HCT116 (cell line): Measurements from ENCODE around the gene ISYNA1. TPM values are rescaled to one million over a fixed set of nuclear protein-coding genes. Genes with fewer than 3 reads are reported as not detected.
A peak's percentile ranks its signal among the peaks of the same experiment; 100 is the strongest.

Experiments used
- ATAC-seq: fragments of 200-7000 bp; cut with Tn5 transposase; 2 replicates; pipeline ENCODE4 v1.9.1; 2020; ENCODE audit warnings: mild to moderate bottlenecking, moderate library complexity
- BruUV-seq: library from RNA; stranded (reverse); fragments of 400-500 nt; replicated peaks from 2 replicates; lab custom pipeline; 2021; lab: Mats Ljungman, UMichigan
- CTCF ChIA-PET: fragments of 300-600 bp; sonication (Branson Sonifier 250); formaldehyde crosslinking; loops from one replicate; lab custom pipeline; 2021; ENCODE audit warnings: antibody characterized with exemption; lab: Charles Lee
- POLR2A ChIA-PET: fragments of 300-600, 350-600 bp; sonication (Branson Sonifier 250); formaldehyde crosslinking; loops from one replicate; lab custom pipeline; 2021; ENCODE audit warnings: antibody characterized with exemption; lab: Charles Lee
- RAD21 ChIA-PET, 2 experiments: fragments of 300-600 bp; sonication (Branson Sonifier 250); formaldehyde crosslinking; loops; one replicate each; lab custom pipeline; 2023; ENCODE audit warnings: low total read pairs in 2 of 2; ENCODE audit not compliant: uncharacterized antibody in 2 of 2, unreplicated experiment in 2 of 2, low non-redundant PET in 1 of 2; lab: Charles Lee
- DNase-seq: peaks from one replicate; pipeline ENCODE4 v3.0.0-alpha.2; 2010; ENCODE audit warnings: low read depth, low spot score
- H2AFZ ChIP-seq: fragments of 200-600 bp; shearing (Covaris generic), sonication (generic); 2 replicates; pipeline ENCODE4 v1.6.1; 2017; ENCODE audit warnings: low read depth, mixed run types, mixed read lengths, antibody characterized with exemption, low read length; ENCODE audit not compliant: poor library complexity, severe bottlenecking
- H3K27ac ChIP-seq: 2 replicates; pipeline ENCODE4 v1.5.1; 2012; ENCODE audit warnings: low read depth, low read length
- H3K27me3 ChIP-seq: fragments of 200-600 bp; sonication (generic); 2 replicates; pipeline ENCODE4 v1.6.1; 2016; ENCODE audit warnings: mixed run types, low read length, mixed read lengths; ENCODE audit not compliant: insufficient read depth
- H3K36me3 ChIP-seq, 2 experiments: fragments of 200-500 bp in 1 of 2; fragments of 200-600 bp in 1 of 2; sonication (Bioruptor generic) in 1 of 2; sonication (generic) in 1 of 2; 2 replicates each; pipeline versions ENCODE4 v1.5.1 to v1.6.1; 2014 to 2016; ENCODE audit warnings: low read length in 2 of 2, inconsistent platforms in 1 of 2, mixed read lengths in 1 of 2, mixed run types in 1 of 2; ENCODE audit not compliant: insufficient read depth in 2 of 2, control insufficient read depth in 1 of 2
- H3K4me1 ChIP-seq, 2 experiments: fragments of 200-600 bp in 1 of 2; sonication (generic) in 1 of 2; 2 replicates each; pipeline versions ENCODE4 v1.5.1 to v1.6.1; 2012 to 2017; ENCODE audit warnings: low read length in 2 of 2, inconsistent platforms in 1 of 2, mild to moderate bottlenecking in 1 of 2, mixed read lengths in 1 of 2, mixed run types in 1 of 2, moderate library complexity in 1 of 2; ENCODE audit not compliant: insufficient read depth in 2 of 2, control insufficient read depth in 1 of 2
- H3K4me2 ChIP-seq: fragments of 200-600 bp; sonication (generic); 2 replicates; pipeline ENCODE4 v1.6.1; 2017; ENCODE audit warnings: mixed run types, low read length, mixed read lengths
- H3K4me3 ChIP-seq, 2 experiments: fragments of 200-600 bp in 1 of 2; sonication (generic) in 1 of 2; replicated peaks in 1 of 2; 2 replicates each; pipeline ENCODE4 v1.5.1; 2011 to 2016; ENCODE audit warnings: low read length in 2 of 2, control low read depth in 1 of 2, low read depth in 1 of 2, mild to moderate bottlenecking in 1 of 2, mixed read lengths in 1 of 2, mixed run types in 1 of 2
- H3K79me2 ChIP-seq: fragments of 200-600 bp; sonication (generic); 2 replicates; pipeline ENCODE4 v1.6.1; 2017; ENCODE audit warnings: mild to moderate bottlenecking, mixed run types, low read length, moderate library complexity, mixed read lengths; ENCODE audit not compliant: insufficient read depth
- H3K9ac ChIP-seq: fragments of 200-600 bp; sonication (generic); 2 replicates; pipeline ENCODE4 v1.6.1; 2016; ENCODE audit warnings: low read length, mixed read lengths
- H3K9me2 ChIP-seq: fragments of 200-600 bp; sonication (generic), shearing (Covaris generic); 2 replicates; pipeline ENCODE4 v1.6.1; 2017; ENCODE audit warnings: mixed run types, mild to moderate bottlenecking, moderate library complexity; ENCODE audit not compliant: insufficient read depth
- H3K9me3 ChIP-seq, 2 experiments: fragments of 200-500 bp in 1 of 2; fragments of 200-600 bp in 1 of 2; sonication (Bioruptor generic) in 1 of 2; sonication (generic) in 1 of 2; 2 replicates each; pipeline ENCODE4 v1.6.1; 2014 to 2017; ENCODE audit warnings: low read length in 2 of 2, mixed read lengths in 2 of 2, inconsistent platforms in 1 of 2, low read depth in 1 of 2, mild to moderate bottlenecking in 1 of 2, mixed run types in 1 of 2, moderate library complexity in 1 of 2; ENCODE audit not compliant: control insufficient read depth in 1 of 2, insufficient read depth in 1 of 2
- H4K20me1 ChIP-seq: fragments of 200-600 bp; sonication (generic), shearing (Covaris generic); 2 replicates; pipeline ENCODE4 v1.6.1; 2017; ENCODE audit warnings: mixed run types, mild to moderate bottlenecking, moderate library complexity; ENCODE audit not compliant: insufficient read depth
- MAX ChIP-seq: IDR thresholded peaks from 2 replicates; pipeline ENCODE4 v1.6.1; 2012
- RAD21 ChIP-seq: IDR thresholded peaks from 2 replicates; pipeline ENCODE4 v1.6.1; 2012; ENCODE audit warnings: low read depth, mild to moderate bottlenecking
- SP1 ChIP-seq: IDR thresholded peaks from 2 replicates; pipeline ENCODE4 v1.6.1; 2012; ENCODE audit warnings: low read depth
- intact Hi-C: fragments of 100-400 bp; cut with micrococcal nuclease; formaldehyde crosslinking; loops from 2 replicates; pipeline ENCODE4 v1.10.0; 2022
- total RNA-seq: library from RNA; stranded (reverse); gene quantifications from one replicate; pipeline ENCODE4 v1.2.1, GENCODE V29; 2021; ENCODE audit not compliant: unreplicated experiment
- TF ChIP-seq, protein P1 (sequence below), 3 experiments: fragments of 200-600 bp in 1 of 3; sonication (generic) in 1 of 3; IDR thresholded peaks in 2 of 3; conservative IDR thresholded peaks in 1 of 3; 2 replicates each; pipeline ENCODE4 v1.5.1; 2012 to 2017; ENCODE audit warnings: low read depth in 2 of 3, low read length in 2 of 3, antibody characterized with exemption in 1 of 3, borderline replicate concordance in 1 of 3, control low read depth in 1 of 3, mild to moderate bottlenecking in 1 of 3, mixed read lengths in 1 of 3, mixed run types in 1 of 3, moderate library complexity in 1 of 3; ENCODE audit not compliant: insufficient read depth in 1 of 3

ISYNA1 gene
- total RNA-seq, 1 experiment from 2014 or later = 365 TPM

DNA sequence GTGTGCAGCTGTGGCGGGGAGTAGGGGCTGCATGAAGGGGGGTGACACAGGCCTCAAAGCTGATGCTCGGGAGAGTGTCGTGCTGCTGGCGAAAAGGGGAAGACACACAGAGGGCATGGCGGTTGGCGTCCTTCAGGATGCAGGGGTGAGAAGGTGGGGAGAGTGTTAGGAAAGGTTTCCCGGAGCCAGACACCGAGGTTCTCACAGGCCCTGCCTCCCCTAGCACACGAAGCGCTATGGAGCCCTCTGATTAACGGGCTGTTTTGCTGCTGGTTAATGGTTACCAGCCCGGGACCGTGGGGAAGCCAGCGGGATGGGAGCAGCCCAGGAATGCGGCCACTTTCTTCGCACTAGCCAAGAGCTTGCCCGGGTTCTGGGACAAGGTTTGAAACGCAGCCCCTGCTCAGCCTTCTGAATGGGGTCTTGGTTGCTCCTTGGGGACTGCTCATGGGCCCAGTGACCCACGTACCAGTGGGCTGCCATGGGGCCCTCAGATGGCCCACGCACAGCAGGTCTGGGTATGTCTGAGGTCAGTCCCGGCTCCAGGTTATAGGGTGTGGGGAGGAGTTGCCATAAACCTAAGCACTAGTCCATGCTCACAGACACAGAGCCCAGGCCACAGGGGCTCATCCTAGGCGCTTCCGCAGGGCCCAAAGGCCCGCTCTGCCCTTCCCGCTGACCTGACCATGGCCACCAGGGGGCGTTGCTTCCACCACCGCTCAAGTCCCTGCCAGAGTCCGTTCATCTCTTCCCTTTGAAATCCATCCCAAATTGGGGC lies 31.3 kb upstream of the ISYNA1 start:
- ATAC-seq (peak; percentile 76), DNase-seq (peak; percentile 32)
- no peaks in the 10 kb centered on the region for H4K20me1 ChIP-seq
- TF ChIP-seq, protein P1, sequence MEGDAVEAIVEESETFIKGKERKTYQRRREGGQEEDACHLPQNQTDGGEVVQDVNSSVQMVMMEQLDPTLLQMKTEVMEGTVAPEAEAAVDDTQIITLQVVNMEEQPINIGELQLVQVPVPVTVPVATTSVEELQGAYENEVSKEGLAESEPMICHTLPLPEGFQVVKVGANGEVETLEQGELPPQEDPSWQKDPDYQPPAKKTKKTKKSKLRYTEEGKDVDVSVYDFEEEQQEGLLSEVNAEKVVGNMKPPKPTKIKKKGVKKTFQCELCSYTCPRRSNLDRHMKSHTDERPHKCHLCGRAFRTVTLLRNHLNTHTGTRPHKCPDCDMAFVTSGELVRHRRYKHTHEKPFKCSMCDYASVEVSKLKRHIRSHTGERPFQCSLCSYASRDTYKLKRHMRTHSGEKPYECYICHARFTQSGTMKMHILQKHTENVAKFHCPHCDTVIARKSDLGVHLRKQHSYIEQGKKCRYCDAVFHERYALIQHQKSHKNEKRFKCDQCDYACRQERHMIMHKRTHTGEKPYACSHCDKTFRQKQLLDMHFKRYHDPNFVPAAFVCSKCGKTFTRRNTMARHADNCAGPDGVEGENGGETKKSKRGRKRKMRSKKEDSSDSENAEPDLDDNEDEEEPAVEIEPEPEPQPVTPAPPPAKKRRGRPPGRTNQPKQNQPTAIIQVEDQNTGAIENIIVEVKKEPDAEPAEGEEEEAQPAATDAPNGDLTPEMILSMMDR (IDR thresholded peaks at IDR 0.05 in 2 of 3, conservative IDR thresholded peaks at IDR 0.05 in 1 of 3; ENCODE audit: borderline replicate concordance in 1 of 3, insufficient read depth in 1 of 3, low read depth in 2 of 3, low read length in 2 of 3) = peak; percentile 57 to 92 (median 91)
- TF ChIP-seq RAD21 (peak; percentile 53), SP1 (no peak), MAX (no peak)
- intact Hi-C loops = loop anchor here (5.0 kb wide), 3 partner anchors 103 to 208 kb away; partner anchors contain the start of gene UBA52
- H3K4me1 ChIP-seq = peaks cover 13 to 32% of the 10 kb centered on the region in 2 experiments
- no peak overlapping the region for H3K4me2 ChIP-seq
- H3K36me3 ChIP-seq = 0 out of 4 replicates have a peak, but pooled peaks cover 0 to 2% of the 10 kb centered on the region in 2 experiments
- ChIA-PET RAD21 (no interaction called here), CTCF (interaction anchor here (1.0 to 1.3 kb wide), 3 partner anchors 9 to 102 kb away, joined by 3 to 5 read pairs (median 4); partner anchors contain the start of gene UBA52), POLR2A (no interaction called here)
- H3K9ac ChIP-seq = no peak overlapping the region
- H3K79me2 ChIP-seq = peaks cover 31% of the 10 kb centered on the region
- no TSS peak for BruUV-seq
- no peaks in the 10 kb centered on the region for H3K9me3 ChIP-seq
- H3K27me3 ChIP-seq = no peaks in the 10 kb centered on the region
- H3K4me3 ChIP-seq = no peak overlapping the region
- no peak overlapping the region for H2AFZ ChIP-seq
- no peaks in the 10 kb centered on the region for H3K9me2 ChIP-seq
- H3K27ac ChIP-seq = peak overlapping the region; percentile 37; the same call in 1 of the 2 replicates
